Ectodermal cell (in vitro differentiated cells): ENCODE data around the gene SAP130.
"Not testable (repeated sequence)": the region's sequence is repeated elsewhere in the genome, so short reads cannot be mapped to it uniquely, and the experiment has no call there.

Experiments used
- H3K27ac ChIP-seq: 2 replicates; pipeline ENCODE4 v1.7.0; 2013; ENCODE audit warnings: mild to moderate bottlenecking, low read depth, low read length; ENCODE audit not compliant: insufficient read depth, poor library complexity, severe bottlenecking
- H3K27me3 ChIP-seq: 2 replicates; pipeline ENCODE4 v1.7.0; 2013; ENCODE audit warnings: mild to moderate bottlenecking, low read length; ENCODE audit not compliant: insufficient read depth, control insufficient read depth, poor library complexity, severe bottlenecking
- H3K36me3 ChIP-seq: one replicate; pipeline ENCODE4 v1.7.0; 2013; ENCODE audit warnings: low read length; ENCODE audit not compliant: control insufficient read depth, insufficient read depth
- H3K4me1 ChIP-seq: one replicate; pipeline ENCODE4 v1.7.0; 2013; ENCODE audit warnings: low read length; ENCODE audit not compliant: control insufficient read depth, insufficient read depth
- H3K4me3 ChIP-seq: 2 replicates; pipeline ENCODE4 v1.7.0; 2013; ENCODE audit warnings: low read depth, low read length, control low read depth; ENCODE audit not compliant: insufficient read depth
- H3K9me3 ChIP-seq: 2 replicates; pipeline ENCODE4 v1.7.0; 2013; ENCODE audit warnings: mild to moderate bottlenecking, low read length, moderate library complexity; ENCODE audit not compliant: control insufficient read depth
- WGBS, 2 experiments: methylation state at CpG; one replicate each; pipeline ENCODE4 v1.1.7; 2013; ENCODE audit warnings: missing lambda C conversion rate in 2 of 2; 5-methylcytosine and 5-hydroxymethylcytosine counted together

SAP130 gene

DNA sequence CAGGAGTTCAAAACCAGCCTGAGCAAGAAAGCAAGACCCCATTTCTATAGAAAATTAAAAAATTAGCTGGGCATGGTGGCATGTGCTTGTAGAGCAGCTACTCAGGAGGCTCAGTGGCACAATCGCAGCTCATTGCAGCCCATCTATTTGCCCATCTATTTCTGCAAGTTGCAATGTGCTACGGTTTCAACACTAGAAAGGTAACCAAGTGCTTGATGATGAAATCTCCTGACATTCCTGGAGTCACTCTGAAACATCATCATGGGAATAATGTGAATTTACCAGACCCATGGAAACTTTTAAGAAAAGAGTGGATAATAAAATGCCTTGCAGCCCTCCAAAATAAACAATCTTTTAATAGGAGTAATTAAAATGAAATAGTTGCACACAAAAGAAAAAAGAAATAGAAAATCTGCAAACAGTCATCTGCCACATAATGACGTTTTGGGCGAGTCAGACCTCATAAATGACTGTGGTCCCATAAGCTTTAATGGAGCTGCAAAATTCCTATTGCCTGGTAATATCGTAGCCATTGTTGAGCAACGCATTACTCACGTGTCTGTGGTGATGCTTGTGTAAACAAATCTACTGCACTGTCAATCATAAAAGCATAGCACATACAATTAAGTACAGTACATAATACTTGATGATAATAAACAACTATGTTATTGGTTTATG is 95.5 kb downstream of the SAP130 start:
- H3K36me3 ChIP-seq = no peaks in the 10 kb centered on the region
- no peaks in the 10 kb centered on the region for H3K4me1 ChIP-seq
- H3K9me3 ChIP-seq = no peaks in the 10 kb centered on the region
- no peak overlapping the region for H3K27ac ChIP-seq
- H3K27me3 ChIP-seq = no peaks in the 10 kb centered on the region
- no peak overlapping the region for H3K4me3 ChIP-seq
- whole genome bisulfite sequencing, 2 experiments = 90 to 94% methylated on average over 7 of the region's 7 CpGs

DNA sequence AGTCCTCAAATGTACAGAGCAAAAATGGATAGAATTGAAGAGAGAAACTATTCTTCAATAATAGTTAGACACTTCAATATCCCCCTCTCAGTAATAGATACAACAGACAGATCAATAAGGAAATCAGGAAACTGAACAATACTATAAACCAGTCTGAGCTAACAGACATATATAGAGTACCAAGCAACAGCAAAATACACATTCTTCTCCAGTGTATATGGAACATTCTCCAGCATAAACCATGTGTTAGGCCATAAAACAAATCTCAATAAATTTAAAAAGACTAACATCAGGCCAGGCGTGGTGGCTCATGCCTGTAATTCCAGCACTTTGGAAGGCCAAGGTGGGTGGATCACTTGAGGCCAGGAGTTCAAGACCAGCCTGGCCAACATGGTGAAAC is 98.4 kb downstream of the SAP130 start:
- H3K4me3 ChIP-seq = no peak overlapping the region
- 81 to 90% methylated on average over 1 of the region's 1 CpG for WGBS, 2 experiments
- H3K27me3 ChIP-seq = no peaks in the 10 kb centered on the region
- no peak overlapping the region for H3K27ac ChIP-seq
- H3K4me1 ChIP-seq = no peaks in the 10 kb centered on the region
- H3K9me3 ChIP-seq = no peaks in the 10 kb centered on the region
- no peaks in the 10 kb centered on the region for H3K36me3 ChIP-seq

DNA sequence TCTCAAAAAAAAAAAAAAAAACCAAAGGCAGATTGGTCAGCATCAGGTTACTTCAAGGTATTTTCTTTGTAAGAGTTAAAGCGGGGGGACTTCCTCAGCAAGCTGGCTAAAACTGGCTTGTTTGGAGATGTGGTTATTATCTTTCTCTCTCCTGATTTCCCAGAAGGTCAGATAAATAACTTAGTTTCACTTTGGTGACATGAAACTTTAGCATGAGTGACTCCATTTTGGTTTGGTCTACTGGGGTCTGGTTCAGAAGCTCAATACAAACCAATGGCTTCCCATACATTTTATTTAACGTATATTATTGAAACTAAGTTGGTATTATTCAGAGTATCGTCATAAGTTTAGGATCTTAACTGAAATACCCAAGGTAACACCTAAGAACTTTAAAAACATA is 100.5 kb downstream of the SAP130 start:
- Histone ChIP-seq H3K27me3 (no peaks in the 10 kb centered on the region), H3K4me3 (no peak overlapping the region), H3K36me3 (no peaks in the 10 kb centered on the region), H3K4me1 (no peaks in the 10 kb centered on the region), H3K27ac (no peak overlapping the region), H3K9me3 (no peaks in the 10 kb centered on the region)
- WGBS, 2 experiments = 86 to 100% methylated on average over 1 of the region's 3 CpGs

DNA sequence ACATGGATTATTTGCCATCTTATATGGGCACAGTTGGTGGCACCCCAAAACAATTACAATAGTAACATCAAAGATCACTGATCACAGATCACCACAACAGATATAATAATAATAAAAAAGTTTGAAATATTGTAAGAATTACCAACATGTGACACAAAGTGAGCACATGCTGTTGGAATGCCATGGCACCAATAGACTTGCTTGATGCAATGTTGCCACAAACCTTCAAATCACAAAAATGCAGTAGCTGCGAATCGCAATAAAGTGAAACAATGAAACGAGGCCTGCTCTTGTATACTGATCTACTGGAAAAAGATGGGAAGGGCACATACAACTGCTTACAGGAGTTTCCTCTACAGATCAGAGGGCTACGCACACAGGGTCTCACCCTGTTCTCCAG is 109.9 kb downstream of the SAP130 start:
- H3K4me3 ChIP-seq = no peak overlapping the region
- H3K9me3 ChIP-seq = no peaks in the 10 kb centered on the region
- H3K27me3 ChIP-seq = no peaks in the 10 kb centered on the region
- H3K27ac ChIP-seq = no peak overlapping the region
- H3K36me3 ChIP-seq = no peaks in the 10 kb centered on the region
- WGBS, 2 experiments = 96% methylated on average over 4 of the region's 4 CpGs
- H3K4me1 ChIP-seq = no peaks in the 10 kb centered on the region

DNA sequence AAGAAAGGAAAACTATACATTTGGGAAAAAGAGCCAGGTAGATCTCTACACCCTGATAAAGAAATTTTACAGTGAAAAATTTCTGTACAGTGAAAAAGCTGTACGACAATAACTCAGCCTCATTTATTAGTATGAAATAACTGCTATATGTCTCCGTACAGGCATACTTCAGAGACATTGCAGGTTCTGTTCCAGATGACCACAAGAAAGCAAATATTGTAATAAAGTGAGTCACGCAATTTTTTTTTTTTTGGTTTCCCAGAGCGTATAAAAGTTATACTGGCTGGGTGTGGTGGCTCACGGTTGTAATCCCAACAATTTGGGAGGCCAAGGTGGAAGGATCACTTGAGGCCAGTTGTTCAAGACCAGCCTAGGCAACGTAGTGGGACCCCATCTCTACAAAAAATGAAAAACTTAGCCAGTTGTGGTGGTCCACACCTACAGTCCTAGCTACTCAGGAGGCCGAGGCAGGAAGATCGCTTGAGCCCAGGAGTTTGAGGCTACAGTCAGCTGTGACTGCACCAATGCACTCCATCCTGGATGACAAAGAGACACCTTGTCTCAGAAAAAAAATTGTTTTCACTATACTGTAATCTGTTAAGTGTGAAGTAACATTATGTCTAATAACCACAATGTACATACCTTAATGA is 113.9 kb downstream of the SAP130 start:
- Histone ChIP-seq H3K36me3 (no peaks in the 10 kb centered on the region), H3K9me3 (no peaks in the 10 kb centered on the region), H3K27ac (no peak overlapping the region), H3K4me3 (no peak overlapping the region), H3K4me1 (no peaks in the 10 kb centered on the region), H3K27me3 (no peaks in the 10 kb centered on the region)
- WGBS, 2 experiments = 93 to 94% methylated on average over 8 of the region's 8 CpGs

DNA sequence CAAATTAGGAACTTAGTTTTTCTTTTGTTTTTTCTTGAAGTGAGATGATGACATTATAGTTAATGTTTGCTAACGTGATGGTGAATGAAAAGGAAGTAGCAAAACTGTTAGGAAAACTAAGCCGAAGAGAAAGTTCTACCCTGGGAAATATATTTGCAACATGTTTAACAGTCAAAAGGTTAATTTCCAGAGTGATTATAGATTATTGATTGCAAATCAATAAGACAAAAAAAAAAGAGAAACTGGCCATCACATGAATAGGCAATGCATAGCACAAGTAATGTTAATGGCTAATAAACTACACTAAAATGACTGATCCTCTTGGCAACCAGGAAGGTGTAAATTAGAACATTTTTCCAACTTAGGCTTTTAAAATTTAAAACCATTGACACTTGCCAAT is 116.1 kb downstream of the SAP130 start:
- H3K27me3 ChIP-seq = no peaks in the 10 kb centered on the region
- no peaks in the 10 kb centered on the region for H3K36me3 ChIP-seq
- no peak overlapping the region for H3K4me3 ChIP-seq
- WGBS, 2 experiments = 89 to 100% methylated on average over 2 of the region's 2 CpGs
- no peaks in the 10 kb centered on the region for H3K9me3 ChIP-seq
- no peak overlapping the region for H3K27ac ChIP-seq
- no peaks in the 10 kb centered on the region for H3K4me1 ChIP-seq

DNA sequence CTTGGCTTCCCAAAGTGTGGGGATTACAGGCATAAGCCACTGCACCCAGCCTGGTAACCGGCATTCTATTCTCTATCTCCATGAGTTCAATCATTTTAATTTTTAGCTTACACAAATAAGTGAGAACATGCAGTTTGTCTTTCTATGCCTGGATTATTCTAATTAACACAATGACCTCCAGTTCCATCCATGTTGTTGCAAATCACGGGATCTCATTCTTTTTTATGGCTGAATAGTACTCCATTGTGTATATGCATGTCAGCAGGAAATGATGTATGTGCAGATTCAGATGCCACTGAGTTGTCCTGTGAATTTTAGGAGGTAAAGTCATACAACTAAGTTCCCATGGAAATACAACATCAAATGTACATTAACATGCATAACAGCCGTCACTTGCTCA is 117.4 kb downstream of the SAP130 start:
- Histone ChIP-seq H3K27me3 (no peaks in the 10 kb centered on the region), H3K4me3 (no peak overlapping the region), H3K4me1 (no peaks in the 10 kb centered on the region), H3K9me3 (no peaks in the 10 kb centered on the region), H3K27ac (no peak overlapping the region), H3K36me3 (no peaks in the 10 kb centered on the region)
- WGBS, 2 experiments = 90 to 94% methylated on average over 3 of the region's 3 CpGs

DNA sequence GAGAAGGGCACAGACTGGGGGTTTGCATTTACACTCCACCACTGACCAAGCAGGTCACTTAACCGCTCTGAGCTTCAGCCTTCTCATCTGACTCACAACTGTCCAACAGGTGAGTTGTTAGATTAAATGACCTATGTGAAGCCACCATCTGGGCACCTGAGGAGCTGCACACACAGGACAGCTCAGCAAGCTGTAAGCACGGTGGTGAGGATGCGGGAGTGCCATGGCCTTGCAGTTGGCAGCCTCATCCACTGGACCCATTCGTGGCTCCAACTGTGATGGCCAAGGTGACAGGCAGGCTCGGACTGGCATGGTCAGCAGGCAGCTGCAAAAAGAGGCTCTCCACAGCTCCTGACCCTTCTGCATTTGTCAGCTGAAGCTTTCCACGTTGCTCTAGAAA is 118.8 kb downstream of the SAP130 start:
- no peaks in the 10 kb centered on the region for H3K27me3 ChIP-seq
- no peaks in the 10 kb centered on the region for H3K36me3 ChIP-seq
- no peaks in the 10 kb centered on the region for H3K9me3 ChIP-seq
- no peak overlapping the region for H3K4me3 ChIP-seq
- no peaks in the 10 kb centered on the region for H3K4me1 ChIP-seq
- no peak overlapping the region for H3K27ac ChIP-seq
- 83% methylated on average over 6 of the region's 6 CpGs for WGBS, 2 experiments

DNA sequence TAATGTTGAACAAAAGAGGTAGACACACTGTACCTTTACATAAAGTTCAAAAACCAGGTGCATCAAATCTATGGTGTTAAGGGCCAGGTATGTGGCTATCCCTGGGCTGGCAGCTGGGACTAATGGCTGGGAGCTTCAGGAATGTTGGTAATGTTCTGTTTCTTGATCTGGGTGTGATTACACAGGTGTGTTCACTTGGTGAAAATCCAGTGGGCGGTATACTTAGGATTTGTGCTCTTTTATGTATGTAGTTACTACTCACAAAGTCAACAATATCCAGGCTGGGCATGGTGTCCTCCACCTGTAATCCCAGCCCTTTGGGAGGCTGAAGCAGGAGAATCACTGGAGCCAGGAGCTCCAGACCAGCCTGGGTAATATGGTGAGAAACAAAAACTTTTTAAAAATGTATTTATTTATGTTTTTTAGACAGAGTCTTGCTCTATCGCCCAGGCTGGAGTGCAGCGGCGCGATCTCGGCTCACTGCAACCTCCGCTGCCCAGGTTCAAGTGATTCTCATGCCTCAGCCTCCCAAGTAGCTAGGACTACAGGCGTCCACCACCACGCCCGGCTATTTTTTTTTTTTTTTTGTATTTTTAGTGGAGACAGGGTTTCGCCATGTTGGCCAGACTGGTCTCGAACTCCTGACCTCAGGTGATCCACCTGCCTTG is 120.0 kb downstream of the SAP130 start:
- H3K36me3 ChIP-seq, H3K27ac ChIP-seq, H3K4me3 ChIP-seq, H3K4me1 ChIP-seq, H3K27me3 ChIP-seq, H3K9me3 ChIP-seq: not testable (repeated sequence)
- WGBS, 2 experiments = 94 to 95% methylated on average over 12 of the region's 12 CpGs

DNA sequence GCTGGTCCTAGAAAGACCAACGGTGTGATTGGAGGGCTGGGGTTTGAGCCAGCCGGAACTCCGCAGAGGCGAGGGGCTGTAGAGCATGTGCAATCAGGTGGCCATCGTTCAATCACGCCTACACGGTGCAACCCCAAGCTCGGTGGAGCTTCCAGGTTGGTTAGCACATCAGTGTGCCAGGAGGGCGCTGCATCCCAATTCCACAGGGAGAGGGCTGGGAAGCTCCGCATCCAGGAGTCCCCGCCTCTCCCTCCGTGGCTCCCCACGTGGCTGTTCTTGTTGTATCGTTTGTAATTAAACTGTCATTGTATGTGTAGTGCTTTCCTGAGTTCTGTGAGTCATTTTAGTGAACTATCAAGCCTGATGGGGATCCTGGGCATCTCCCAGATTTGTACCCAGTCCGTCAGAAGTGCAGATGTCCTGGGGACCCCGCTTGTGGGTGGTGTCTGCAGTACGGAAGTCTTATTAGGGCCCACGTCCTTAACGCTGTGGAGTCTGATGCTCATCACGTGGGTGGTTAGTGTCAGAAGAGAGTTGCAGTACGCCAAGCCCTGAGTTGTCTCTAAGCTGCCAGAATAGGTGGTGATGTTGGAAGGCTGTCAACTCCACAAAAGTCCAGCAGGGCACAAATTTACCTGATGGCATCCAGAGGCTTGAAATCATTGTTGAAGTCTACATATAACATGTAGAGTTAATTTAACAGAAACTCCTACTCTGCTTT is 121.5 kb downstream of the SAP130 start:
- Histone ChIP-seq H3K27ac (no peak overlapping the region), H3K9me3 (no peaks in the 10 kb centered on the region), H3K36me3 (no peaks in the 10 kb centered on the region), H3K4me3 (no peak overlapping the region), H3K4me1 (no peaks in the 10 kb centered on the region), H3K27me3 (no peaks in the 10 kb centered on the region)
- WGBS, 2 experiments = 73 to 74% methylated on average over 21 of the region's 21 CpGs
